HG03066 (cell line): Measurements from ENCODE around the gene ITPKC.
A peak's percentile ranks its signal among the peaks of the same experiment; 100 is the strongest.
"Not testable (repeated sequence)": the region's sequence is repeated elsewhere in the genome, so short reads cannot be mapped to it uniquely, and the experiment has no call there.

Experiments
- ATAC-seq: cut with Tn5 transposase; IDR thresholded peaks from one replicate; pipeline ENCODE4 v1.9.1; 2021; ENCODE audit warnings: low read depth; ENCODE audit not compliant: unreplicated experiment

ITPKC gene

DNA sequence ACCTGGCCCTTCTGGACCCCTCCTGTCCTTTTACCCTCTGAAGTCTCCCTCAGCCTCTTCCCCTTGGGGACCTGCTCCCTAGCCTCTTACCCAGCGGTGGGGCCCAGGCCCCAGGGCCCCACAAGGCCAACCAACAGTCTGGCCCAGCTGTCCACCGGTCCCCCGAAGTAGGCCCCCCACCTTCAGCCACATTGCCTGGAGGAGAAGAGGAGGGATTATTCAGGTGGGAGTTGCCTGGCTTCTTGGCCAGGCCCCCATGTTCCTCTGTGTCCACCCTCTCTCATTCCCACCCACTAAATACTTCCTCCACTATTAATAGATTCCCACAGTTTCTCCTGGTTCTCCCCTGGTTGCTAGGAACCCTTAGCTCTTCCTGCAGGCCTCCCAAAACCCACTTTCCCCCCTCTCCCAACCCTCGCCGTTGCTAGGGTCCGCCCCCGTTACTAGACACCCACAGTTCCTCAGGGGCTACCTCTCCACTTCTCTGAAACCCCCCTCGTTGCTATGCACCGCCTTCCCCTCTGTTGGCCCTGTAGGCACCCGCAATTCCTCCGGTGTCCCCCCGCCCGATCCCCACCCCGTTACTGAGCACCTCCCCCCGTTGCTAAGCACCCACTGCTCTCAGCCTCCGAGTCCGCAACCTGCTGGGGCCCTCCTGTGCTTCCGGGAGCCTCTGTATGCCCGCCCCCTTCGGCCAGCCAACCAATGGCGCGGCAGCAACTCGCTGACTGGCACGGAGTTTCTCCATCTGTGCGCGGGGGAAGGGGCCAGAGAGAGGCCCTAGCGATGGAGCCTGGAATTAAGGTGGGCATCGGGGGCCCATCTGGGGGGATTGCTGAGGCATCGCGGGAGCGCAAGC lies 2.2 kb upstream of the ITPKC start:
- ATAC-seq = peak; percentile 43

- ATAC-seq = no peak
Observed at GRCh38 chr19:40716031-40716481, 856 bp upstream of the ITPKC start.

DNA sequence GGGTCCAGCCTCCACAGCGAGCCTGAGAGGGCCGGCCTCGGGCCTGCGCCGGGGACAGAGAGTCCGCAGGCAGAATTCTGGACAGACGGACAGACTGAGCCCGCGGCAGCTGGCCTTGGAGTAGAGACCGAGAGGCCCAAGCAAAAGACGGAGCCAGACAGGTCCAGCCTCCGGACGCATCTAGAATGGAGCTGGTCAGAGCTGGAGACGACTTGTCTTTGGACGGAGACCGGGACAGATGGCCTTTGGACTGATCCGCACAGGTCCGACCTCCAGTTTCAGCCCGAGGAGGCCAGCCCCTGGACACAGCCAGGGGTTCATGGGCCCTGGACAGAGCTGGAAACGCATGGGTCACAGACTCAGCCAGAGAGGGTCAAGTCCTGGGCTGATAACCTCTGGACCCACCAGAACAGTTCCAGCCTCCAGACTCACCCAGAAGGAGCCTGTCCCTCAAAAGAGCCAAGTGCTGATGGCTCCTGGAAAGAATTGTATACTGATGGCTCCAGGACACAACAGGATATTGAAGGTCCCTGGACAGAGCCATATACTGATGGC lies 490 bp downstream of the ITPKC start:
- ATAC-seq = peak; percentile 1

DNA sequence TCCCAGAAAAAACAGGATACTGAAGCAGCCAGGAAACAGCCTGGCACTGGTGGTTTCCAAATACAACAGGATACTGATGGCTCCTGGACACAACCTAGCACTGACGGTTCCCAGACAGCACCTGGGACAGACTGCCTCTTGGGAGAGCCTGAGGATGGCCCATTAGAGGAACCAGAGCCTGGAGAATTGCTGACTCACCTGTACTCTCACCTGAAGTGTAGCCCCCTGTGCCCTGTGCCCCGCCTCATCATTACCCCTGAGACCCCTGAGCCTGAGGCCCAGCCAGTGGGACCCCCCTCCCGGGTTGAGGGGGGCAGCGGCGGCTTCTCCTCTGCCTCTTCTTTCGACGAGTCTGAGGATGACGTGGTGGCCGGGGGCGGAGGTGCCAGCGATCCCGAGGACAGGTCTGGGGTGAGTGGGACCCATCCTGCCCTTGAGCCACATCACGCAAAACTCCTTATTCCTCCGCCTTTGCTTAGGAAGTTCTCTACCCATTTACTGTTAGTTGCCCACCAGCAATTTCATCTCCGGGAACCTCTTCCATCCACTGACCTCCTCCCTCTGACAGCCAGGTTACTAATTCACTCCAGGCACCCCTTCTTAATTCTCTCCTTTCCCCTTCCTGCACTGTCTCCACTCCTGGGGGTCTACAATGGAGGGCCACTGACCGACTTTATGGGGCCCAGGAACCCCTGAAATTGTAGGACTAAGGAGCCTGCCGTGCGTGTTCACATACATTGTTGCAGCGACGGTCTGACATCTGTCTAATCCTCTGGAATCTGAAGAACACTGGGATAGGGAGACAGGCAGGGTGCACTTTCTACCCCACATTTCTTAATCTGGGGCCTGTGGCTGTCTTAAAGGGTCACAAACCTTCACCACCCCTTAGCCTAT lies 1.2 kb downstream of the ITPKC start:
- ATAC-seq = no peak

DNA sequence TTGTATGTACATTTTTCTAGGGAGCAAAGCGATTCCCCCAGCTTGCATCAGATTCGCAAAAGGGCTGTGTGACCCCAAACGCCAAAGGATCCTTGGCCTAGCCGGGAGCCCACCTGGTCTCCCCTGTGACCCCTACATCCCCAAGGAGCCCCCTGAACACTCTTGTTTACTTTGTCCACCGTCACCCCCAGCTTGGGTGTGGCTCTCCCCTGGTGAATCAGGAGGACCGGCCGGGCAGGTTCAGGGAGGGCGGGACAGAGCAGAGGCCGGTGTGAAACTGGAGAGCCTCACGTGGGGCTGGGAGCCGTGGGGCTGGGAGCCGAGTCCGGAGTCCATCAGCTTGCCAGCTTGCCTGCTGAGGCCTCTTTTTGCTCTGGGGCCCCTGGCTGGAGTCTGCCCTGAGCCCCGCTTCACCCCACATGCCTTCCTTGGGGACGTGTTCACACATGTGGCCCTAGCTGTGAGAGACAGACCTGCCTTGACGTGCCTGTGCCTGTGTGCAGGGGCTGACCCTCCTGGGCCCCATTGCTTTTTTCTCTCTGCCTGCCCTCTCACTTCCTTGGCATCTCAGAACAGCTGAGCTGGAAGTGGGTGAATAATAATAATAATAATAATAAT lies 2.0 kb downstream of the ITPKC start:
- ATAC-seq = no peak

GRCh38 chr19:40719414-40719894 lies 2.5 kb downstream of the ITPKC start:
- ATAC-seq = no peak

DNA sequence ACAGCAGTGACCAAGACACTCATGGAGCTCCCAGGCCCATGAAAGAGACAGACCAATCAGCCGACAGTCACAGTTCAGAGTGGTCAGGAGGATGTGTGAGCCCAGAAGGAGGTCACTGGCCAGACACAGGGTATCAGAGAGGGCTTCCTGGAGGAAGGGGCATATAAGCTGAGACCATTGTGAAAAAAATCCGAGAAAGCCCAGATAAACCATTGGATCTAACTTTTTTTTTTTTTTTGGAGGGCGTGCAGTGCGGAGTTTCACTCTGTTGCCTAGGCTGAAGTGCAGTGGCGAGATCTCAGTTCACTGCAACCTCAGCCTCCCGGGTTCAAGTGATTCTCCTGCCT lies 4.2 kb downstream of the ITPKC start:
- no peak for ATAC-seq

DNA sequence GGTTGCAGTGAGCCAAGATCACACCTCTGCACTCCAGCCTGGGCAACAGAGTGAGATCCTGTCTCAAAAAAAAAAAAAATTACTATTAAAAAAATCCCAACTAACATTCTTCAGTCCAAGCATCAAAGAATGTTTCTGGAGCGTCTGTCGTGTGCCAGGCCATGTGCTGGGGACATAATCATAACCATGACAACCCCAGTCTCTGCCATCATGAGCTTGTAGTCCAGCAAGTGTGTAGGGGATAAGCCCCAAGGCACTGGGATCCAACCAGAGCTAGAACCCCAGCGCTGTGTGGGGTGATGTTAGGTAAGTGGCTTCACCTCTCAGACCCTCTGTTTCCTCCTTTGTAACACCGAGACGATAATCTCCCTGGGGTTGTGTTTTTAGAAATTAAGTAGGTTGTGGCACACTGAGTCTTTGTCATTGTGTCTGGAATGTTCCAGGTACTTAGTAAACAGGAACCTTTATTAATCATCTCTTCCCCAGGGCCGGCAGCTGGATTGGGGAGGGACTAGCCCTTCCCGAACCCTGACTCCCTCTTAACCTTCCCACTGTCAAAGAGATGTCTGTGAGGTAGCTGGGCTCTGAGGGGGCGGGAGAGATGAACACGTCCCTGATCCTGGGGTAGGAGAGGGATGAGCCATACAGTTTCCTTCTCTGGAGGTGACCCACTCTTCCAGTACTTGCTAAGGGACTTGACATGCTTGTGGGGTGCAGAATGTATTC lies 5.2 kb downstream of the ITPKC start:
- no peak for ATAC-seq

DNA sequence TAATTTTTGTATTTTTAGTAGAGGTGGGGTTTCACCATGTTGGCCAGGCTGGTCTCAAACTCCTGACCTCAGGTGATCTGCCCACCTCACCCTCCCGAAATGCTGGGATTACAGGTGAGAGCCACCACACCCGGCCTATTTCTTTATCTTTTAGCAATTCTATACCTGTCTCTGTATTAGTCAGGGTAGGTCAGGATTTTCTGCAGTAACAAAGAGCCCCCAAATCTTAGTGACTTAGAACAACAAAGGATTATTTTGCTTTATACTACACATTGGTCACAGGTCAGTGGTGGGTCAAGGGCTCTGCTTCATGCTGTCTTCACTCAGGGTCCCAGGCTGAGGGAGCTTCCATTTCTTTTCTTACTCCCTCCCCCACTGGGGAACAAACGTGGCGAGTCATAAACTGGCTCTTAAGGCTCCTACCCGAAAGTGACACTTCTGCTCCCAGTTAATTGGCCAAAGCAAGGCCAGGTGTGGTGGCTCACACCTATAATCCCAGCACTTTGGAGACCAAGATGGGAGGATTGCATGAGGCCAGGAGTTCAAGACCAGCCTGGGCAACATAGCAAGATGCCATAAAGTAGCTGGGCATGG lies 6.8 kb downstream of the ITPKC start:
- no peak for ATAC-seq

DNA sequence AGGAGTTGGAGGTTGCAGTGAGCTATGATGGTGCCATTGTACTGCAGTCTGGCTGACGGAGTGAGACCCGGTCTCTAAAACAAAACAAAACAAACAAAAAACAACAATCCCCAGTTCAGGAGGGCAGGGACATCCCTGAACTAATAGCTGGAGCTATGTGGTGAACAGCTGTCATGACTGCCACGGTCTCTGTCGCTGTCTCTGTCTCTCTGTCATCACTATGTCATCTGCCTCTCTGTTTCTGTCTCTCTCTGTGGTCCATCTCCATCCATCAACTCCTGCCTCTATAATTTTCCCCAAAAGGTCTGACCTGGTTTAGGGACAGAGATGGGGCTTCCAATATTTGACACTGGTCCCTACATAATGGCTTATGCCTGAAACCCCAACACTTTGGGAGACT lies 7.4 kb downstream of the ITPKC start:
- no peak for ATAC-seq

- no peak for ATAC-seq
Observed at GRCh38 chr19:40724855-40725254, 7.9 kb downstream of the ITPKC start.

GRCh38 chr19:40726279-40726678 lies 9.4 kb downstream of the ITPKC start:
- no peak for ATAC-seq

DNA sequence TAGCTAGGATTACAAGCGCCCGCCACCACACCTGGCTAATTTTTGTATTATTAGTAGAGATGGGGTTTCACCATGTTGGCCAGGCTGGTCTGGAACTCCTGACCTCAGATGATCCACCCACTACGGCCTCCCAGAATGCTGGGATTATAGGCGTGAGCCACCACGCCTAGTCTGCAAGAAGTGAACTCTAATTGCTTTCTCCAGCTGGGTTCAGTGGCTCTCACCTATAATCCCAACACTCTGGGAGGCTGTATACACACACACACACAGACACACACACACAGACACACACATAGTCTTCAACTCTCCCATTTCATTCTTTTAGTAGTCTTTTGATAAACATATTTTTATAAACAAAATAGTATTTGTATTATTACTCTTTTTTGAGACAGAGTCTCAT lies 13.2 kb downstream of the ITPKC start:
- not testable (repeated sequence) for ATAC-seq

DNA sequence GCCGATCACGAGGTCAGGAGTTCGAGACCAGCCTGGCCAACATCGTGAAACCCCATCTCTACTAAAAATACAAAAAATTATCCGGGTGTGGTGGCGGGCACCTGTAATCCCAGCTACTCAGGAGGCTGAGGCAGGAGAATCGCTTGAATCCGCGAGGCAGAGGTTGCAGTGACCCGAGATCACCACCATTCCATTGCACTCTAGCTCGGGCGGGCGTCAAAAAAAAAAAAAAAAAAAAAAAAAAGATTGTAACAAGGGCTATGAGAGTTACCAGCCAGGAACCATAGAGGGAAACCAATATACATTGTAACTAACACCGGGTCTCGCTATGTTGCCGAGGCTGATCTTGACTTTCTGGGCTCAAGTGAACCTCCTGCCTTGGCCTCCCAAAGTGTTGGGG lies 15.4 kb downstream of the ITPKC start:
- not testable (repeated sequence) for ATAC-seq

DNA sequence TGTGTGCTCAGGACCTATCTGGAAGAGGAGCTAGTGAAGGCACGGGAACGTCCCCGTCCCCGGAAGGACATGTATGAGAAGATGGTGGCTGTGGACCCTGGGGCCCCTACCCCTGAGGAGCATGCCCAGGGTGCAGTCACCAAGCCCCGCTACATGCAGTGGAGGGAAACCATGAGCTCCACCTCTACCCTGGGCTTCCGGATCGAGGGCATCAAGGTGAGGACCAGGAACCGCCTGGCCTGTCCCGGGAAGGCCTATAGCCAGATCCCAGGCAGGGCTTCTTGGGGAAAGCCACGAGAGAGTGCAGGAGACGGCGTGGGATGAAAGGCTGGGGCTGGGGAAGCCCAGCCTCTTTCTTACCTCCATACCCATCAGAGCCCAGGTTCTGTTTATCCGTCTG lies 16.2 kb downstream of the ITPKC start:
- ATAC-seq = no peak

DNA sequence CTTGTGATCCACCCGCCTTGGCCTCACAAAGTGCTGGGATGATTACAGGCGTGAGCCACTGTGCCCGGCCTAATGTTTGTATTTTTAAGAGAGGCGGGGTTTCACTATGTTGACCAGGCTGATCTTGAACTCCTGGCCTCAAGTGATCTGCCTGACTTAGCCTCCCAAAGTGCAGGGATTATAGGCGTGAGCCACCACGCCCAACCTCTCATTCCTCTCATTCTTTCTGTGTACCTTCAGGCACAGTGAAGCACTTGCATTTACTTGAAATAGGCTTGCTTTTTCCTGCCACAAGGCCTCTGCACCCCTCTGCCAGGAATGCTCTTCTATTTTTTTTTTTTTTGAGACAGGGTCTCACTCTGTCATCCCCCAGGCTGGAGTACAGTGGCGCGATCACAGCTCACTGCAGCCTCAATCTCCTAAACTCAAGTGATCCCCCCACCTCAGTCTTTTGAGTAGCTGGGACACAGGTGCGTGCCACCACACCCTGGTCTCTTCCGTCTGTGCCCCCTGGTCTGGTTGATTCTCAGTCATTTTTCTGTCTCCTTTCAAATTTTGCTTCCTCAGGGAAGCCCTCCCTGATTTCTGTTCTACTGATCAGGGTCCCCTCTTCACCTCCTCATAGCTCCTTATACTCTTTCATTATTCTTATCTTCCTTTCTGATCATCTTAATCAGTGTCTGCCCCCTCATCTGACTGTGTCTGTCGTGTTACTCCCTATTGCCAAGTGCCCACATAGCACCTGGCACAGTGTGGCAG lies 18.3 kb downstream of the ITPKC start:
- ATAC-seq = no peak

DNA sequence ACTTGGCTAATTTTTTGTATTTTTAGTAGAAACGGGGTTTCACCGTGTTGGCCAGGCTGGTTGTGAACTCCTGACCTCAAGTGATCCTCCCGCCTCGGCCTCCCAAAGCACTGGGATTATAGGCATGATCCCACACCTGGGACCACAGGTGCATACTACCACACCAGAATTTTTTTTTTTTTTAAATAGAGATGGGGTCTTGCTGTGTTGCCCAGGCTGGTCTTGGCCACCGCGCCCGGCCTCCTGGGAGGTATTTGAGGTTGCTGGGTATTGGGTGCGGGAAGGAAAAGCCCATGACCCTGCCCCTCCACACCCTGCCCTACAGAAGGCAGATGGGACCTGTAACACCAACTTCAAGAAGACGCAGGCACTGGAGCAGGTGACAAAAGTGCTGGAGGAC lies 19.7 kb downstream of the ITPKC start:
- no peak for ATAC-seq

DNA sequence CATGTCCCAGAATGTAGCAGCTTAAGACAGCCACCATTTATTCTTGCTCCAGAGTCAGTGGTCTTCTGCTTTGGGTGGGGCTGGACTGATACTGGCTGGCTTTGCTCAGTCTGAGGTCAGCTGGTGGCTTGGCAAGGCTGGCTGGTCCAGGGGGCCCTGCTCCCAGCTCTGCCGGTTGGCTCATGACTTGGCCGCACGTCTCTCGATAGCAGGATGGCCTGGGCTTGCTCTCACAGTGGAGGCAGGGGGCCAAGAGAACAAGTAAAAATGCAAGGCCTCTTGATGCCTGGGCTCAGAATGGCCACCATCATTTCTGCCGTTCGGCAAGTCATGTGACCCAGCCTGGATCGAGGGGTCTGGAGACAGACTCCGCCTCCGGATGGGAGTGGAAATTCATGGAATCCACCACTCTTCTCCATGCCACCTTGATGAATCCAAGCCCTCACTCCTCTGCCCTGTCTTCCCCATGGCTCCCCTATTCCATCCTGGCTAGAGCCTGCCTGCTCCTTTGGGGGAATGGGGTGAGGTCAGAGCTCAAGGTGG lies 20.3 kb downstream of the ITPKC start:
- no peak for ATAC-seq
